H1 (cell line): ENCODE data around the gene UCN3. TPM values are rescaled to one million over a fixed set of nuclear protein-coding genes. Genes with fewer than 3 reads are reported as not detected.

ENCODE experiments used
- CTCF ChIA-PET: fragments of 300-600 bp; sonication (Branson Sonifier 250); formaldehyde crosslinking; loops from one replicate; lab custom pipeline; 2021; ENCODE audit not compliant: partially characterized antibody; lab: Charles Lee
- POLR2A ChIA-PET: fragments of 300-600 bp; sonication (Branson Sonifier 250); formaldehyde crosslinking; loops from one replicate; lab custom pipeline; 2021; ENCODE audit warnings: inconsistent platforms; ENCODE audit not compliant: partially characterized antibody; lab: Charles Lee
- DNase-seq, 2 experiments: peaks; one replicate each; pipeline versions ENCODE4 v3.0.0 to v3.0.0-alpha.2; 2010 to 2022; ENCODE audit warnings: low spot score in 2 of 2, low read depth in 1 of 2, mixed read lengths in 1 of 2
- FAIRE-seq: peaks from 2 replicates; lab custom pipeline; 2011; peaks lifted over from hg19 to GRCh38; lab: Jason Lieb, UNC
- H2AFZ ChIP-seq: 2 replicates; pipeline ENCODE4 v1.8.1; 2012; ENCODE audit warnings: low read length, inconsistent platforms
- H2AK5ac ChIP-seq: 2 replicates; pipeline ENCODE4 v1.6.1; 2013; ENCODE audit warnings: low read depth, low read length
- H2BK120ac ChIP-seq: replicated peaks from 2 replicates; pipeline ENCODE3; 2013; ENCODE audit warnings: low read depth, low read length, inconsistent platforms
- H2BK12ac ChIP-seq: 2 replicates; pipeline ENCODE4 v1.6.1; 2013; ENCODE audit warnings: low read depth, low read length
- H2BK15ac ChIP-seq: 2 replicates; pipeline ENCODE4 v1.6.1; 2013; ENCODE audit warnings: low read length
- H2BK20ac ChIP-seq: 2 replicates; pipeline ENCODE4 v1.6.1; 2013; ENCODE audit warnings: low read length
- H2BK5ac ChIP-seq: 2 replicates; pipeline ENCODE4 v1.6.1; 2013; ENCODE audit warnings: low read depth, low read length
- H3K14ac ChIP-seq: 2 replicates; pipeline ENCODE4 v1.6.1; 2013; ENCODE audit warnings: inconsistent platforms; ENCODE audit not compliant: insufficient read length
- H3K18ac ChIP-seq: 2 replicates; pipeline ENCODE4 v1.6.1; 2013; ENCODE audit warnings: low read length; ENCODE audit errors: extremely low read depth
- H3K23ac ChIP-seq: 2 replicates; pipeline ENCODE4 v1.6.1; 2013; ENCODE audit warnings: inconsistent platforms; ENCODE audit not compliant: insufficient read length
- H3K23me2 ChIP-seq: 2 replicates; pipeline ENCODE4 v1.6.1; 2013; ENCODE audit warnings: low read depth, low read length
- H3K27ac ChIP-seq: 2 replicates; pipeline ENCODE4 v1.6.1; 2011; ENCODE audit warnings: low read depth, low read length, inconsistent platforms
- H3K27me3 ChIP-seq, 4 experiments: replicated peaks in 1 of 4; 1 replicate in 1 of 4; 2 replicates in 3 of 4; pipeline versions ENCODE4 v1.6.1 to v1.8.1; 2011 to 2013; ENCODE audit warnings: low read length in 3 of 4, mild to moderate bottlenecking in 3 of 4, inconsistent platforms in 2 of 4, mixed read lengths in 2 of 4, moderate library complexity in 1 of 4; ENCODE audit not compliant: control insufficient read depth in 3 of 4, insufficient read depth in 3 of 4; ENCODE audit errors: extremely low read depth in 1 of 4
- H3K36me3 ChIP-seq, 4 experiments: 2 replicates each; pipeline versions ENCODE4 v1.6.1 to v1.8.1; 2011 to 2013; ENCODE audit warnings: mild to moderate bottlenecking in 4 of 4, low read length in 3 of 4, moderate library complexity in 2 of 4, control low read depth in 1 of 4, inconsistent platforms in 1 of 4; ENCODE audit not compliant: insufficient read depth in 4 of 4, control insufficient read depth in 2 of 4
- H3K4ac ChIP-seq: replicated peaks from 2 replicates; pipeline ENCODE3; 2013; ENCODE audit warnings: low read length, low read depth, mixed read lengths, inconsistent platforms; ENCODE audit not compliant: insufficient read length
- H3K4me1 ChIP-seq, 4 experiments: replicated peaks in 1 of 4; 1 replicate in 1 of 4; 2 replicates in 3 of 4; pipeline versions ENCODE4 v1.6.1 to v1.8.1; 2011 to 2013; ENCODE audit warnings: low read length in 3 of 4, inconsistent platforms in 2 of 4, mixed read lengths in 1 of 4; ENCODE audit not compliant: insufficient read depth in 4 of 4, control insufficient read depth in 3 of 4
- H3K4me2 ChIP-seq, 2 experiments: 2 replicates each; pipeline versions ENCODE4 v1.6.1 to v1.8.1; 2011 to 2013; ENCODE audit warnings: low read depth in 2 of 2, low read length in 2 of 2, control low read depth in 1 of 2, inconsistent platforms in 1 of 2, mild to moderate bottlenecking in 1 of 2; ENCODE audit not compliant: insufficient read depth in 1 of 2
- H3K4me3 ChIP-seq, 4 experiments: fragments of 200-600, 300-600 bp in 1 of 4; sonication (generic), shearing (Covaris generic), sonication (Bioruptor Twin) in 1 of 4; 2 replicates each; pipeline versions ENCODE4 v1.5.1 to v1.8.1; 2011 to 2016; ENCODE audit warnings: low read length in 4 of 4, low read depth in 3 of 4, control low read depth in 2 of 4, inconsistent platforms in 2 of 4, mild to moderate bottlenecking in 2 of 4, mixed read lengths in 1 of 4, moderate library complexity in 1 of 4; ENCODE audit not compliant: insufficient read depth in 2 of 4; ENCODE audit errors: extremely low read depth in 1 of 4
- H3K56ac ChIP-seq: replicated peaks from 2 replicates; pipeline ENCODE3; 2013; ENCODE audit warnings: low read depth, mild to moderate bottlenecking, mixed read lengths, low read length, inconsistent platforms; ENCODE audit not compliant: insufficient read length
- H3K79me1 ChIP-seq: 2 replicates; pipeline ENCODE4 v1.6.1; 2013; ENCODE audit warnings: low read depth, low read length, control low read depth
- H3K79me2 ChIP-seq, 2 experiments: 2 replicates each; pipeline versions ENCODE4 v1.6.1 to v1.8.1; 2012 to 2013; ENCODE audit warnings: low read length in 2 of 2, mild to moderate bottlenecking in 2 of 2, inconsistent platforms in 1 of 2; ENCODE audit not compliant: insufficient read depth in 2 of 2, control insufficient read depth in 1 of 2
- H3K9ac ChIP-seq, 4 experiments: replicated peaks in 1 of 4; 1 replicate in 1 of 4; 2 replicates in 3 of 4; pipeline versions ENCODE4 v1.6.1 to v1.8.1; 2011 to 2013; ENCODE audit warnings: low read depth in 3 of 4, low read length in 3 of 4, control low read depth in 2 of 4, mild to moderate bottlenecking in 2 of 4, moderate library complexity in 2 of 4, inconsistent platforms in 1 of 4; ENCODE audit errors: extremely low read depth in 1 of 4
- H3K9me3 ChIP-seq, 2 experiments: 2 replicates each; pipeline versions ENCODE4 v1.6.1 to v1.8.1; 2012 to 2013; ENCODE audit warnings: mild to moderate bottlenecking in 2 of 2, moderate library complexity in 2 of 2, control low read depth in 1 of 2, inconsistent platforms in 1 of 2, low read depth in 1 of 2, low read length in 1 of 2, mixed read lengths in 1 of 2; ENCODE audit not compliant: insufficient read depth in 2 of 2
- H4K20me1 ChIP-seq, 2 experiments: replicated peaks in 1 of 2; 2 replicates each; pipeline versions ENCODE3 to v1.8.1; 2011 to 2013; ENCODE audit warnings: inconsistent platforms in 2 of 2, low read length in 2 of 2, mild to moderate bottlenecking in 1 of 2; ENCODE audit not compliant: insufficient read depth in 2 of 2, control insufficient read depth in 1 of 2
- H4K5ac ChIP-seq: 2 replicates; pipeline ENCODE4 v1.6.1; 2013; ENCODE audit warnings: low read length, low read depth, mixed read lengths, inconsistent platforms; ENCODE audit not compliant: insufficient read length
- H4K8ac ChIP-seq: 2 replicates; pipeline ENCODE4 v1.8.0; 2013; ENCODE audit warnings: mild to moderate bottlenecking, moderate library complexity, low read length, inconsistent platforms; ENCODE audit not compliant: insufficient read depth; ENCODE audit errors: extremely low read depth
- H4K91ac ChIP-seq: replicated peaks from 2 replicates; pipeline ENCODE3; 2013; ENCODE audit warnings: low read length, mixed read lengths, inconsistent platforms; ENCODE audit not compliant: insufficient read length
- BACH1 ChIP-seq: IDR thresholded peaks from 2 replicates; pipeline ENCODE4 v1.6.1; 2012; ENCODE audit warnings: low read length, improper control_type of control experiment
- CHD2 ChIP-seq: IDR thresholded peaks from 2 replicates; pipeline ENCODE4 v1.6.1; 2012; ENCODE audit warnings: low read length, improper control_type of control experiment
- HDAC2 ChIP-seq, 2 experiments: fragments of 300-600 bp in 1 of 2; sonication (generic) in 1 of 2; IDR thresholded peaks; 2 replicates each; pipeline ENCODE4 v1.6.1; 2011 to 2012; ENCODE audit warnings: low read depth in 2 of 2, low read length in 2 of 2, mild to moderate bottlenecking in 2 of 2, moderate library complexity in 2 of 2, borderline replicate concordance in 1 of 2, inconsistent platforms in 1 of 2
- NANOG ChIP-seq: IDR thresholded peaks from 2 replicates; pipeline ENCODE4 v1.6.1; 2011; ENCODE audit warnings: low read length, low read depth, mild to moderate bottlenecking, inconsistent platforms; ENCODE audit not compliant: insufficient read depth, poor library complexity, severe bottlenecking
- POU5F1 ChIP-seq: IDR thresholded peaks from 2 replicates; pipeline ENCODE4 v1.6.1; 2011; ENCODE audit warnings: low read depth, mild to moderate bottlenecking, low read length, moderate library complexity
- RFX5 ChIP-seq: IDR thresholded peaks from 2 replicates; pipeline ENCODE4 v1.6.1; 2011; ENCODE audit warnings: low read depth, low read length, improper control_type of control experiment, borderline replicate concordance
- RXRA ChIP-seq: IDR thresholded peaks from 2 replicates; pipeline ENCODE4 v1.6.1; 2011; ENCODE audit warnings: low read depth, mild to moderate bottlenecking, low read length, moderate library complexity; ENCODE audit not compliant: insufficient read depth
- SRF ChIP-seq: IDR thresholded peaks from 2 replicates; pipeline ENCODE4 v1.6.1; 2011; ENCODE audit warnings: mild to moderate bottlenecking, low read depth, low read length, moderate library complexity
- TBP ChIP-seq: IDR thresholded peaks from 2 replicates; pipeline ENCODE4 v1.6.1; 2011; ENCODE audit warnings: low read depth, low read length, improper control_type of control experiment
- ZNF274 ChIP-seq: IDR thresholded peaks from 2 replicates; pipeline ENCODE4 v1.7.0; 2012; ENCODE audit warnings: low read length, borderline replicate concordance; ENCODE audit errors: extremely low read depth
- WGBS, 2 experiments: shearing (Covaris generic) in 1 of 2; methylation state at CpG; one replicate each; pipeline versions ENCODE4 v1.1.6 to v1.1.7; 2013 to 2015; ENCODE audit warnings: low lambda C conversion rate in 2 of 2, mixed read lengths in 2 of 2, inconsistent platforms in 1 of 2, low coverage in 1 of 2, missing lambda C conversion rate in 1 of 2; ENCODE audit not compliant: insufficient replicate concordance in 2 of 2, insufficient coverage in 1 of 2, insufficient read length in 1 of 2; ENCODE audit errors: extremely low coverage in 1 of 2, missing lambda C conversion rate in 1 of 2; 5-methylcytosine and 5-hydroxymethylcytosine counted together
- polyA plus RNA-seq, 7 experiments: library from polyadenylated mRNA; depleted of rRNA in 3 of 7; stranded (reverse) in 5 of 7; unstranded in 2 of 7; fragments of >200 nt in 5 of 7; fragments of 200-250 nt in 2 of 7; gene quantifications; 1 replicate in 5 of 7; 2 replicates in 1 of 7; 4 replicates in 1 of 7; pipeline versions ENCODE4 v1.2.1 to v1.2.3, GENCODE V29; 2011 to 2013; ENCODE audit warnings: missing spikeins in 2 of 7, mixed read lengths in 2 of 7
- total RNA-seq: library from RNA; stranded (reverse); fragmentation: NEBNext Ultra II Directional; extraction: Animal tissue kit (Norgen Biotek cat#: 25700); gene quantifications from 2 replicates; pipeline ENCODE4 v1.2.1, GENCODE V29; 2021
- TF ChIP-seq, protein P1 (sequence below): IDR thresholded peaks from 2 replicates; pipeline ENCODE4 v1.6.1; 2012; ENCODE audit warnings: inconsistent platforms
- TF ChIP-seq, protein P2 (sequence below): IDR thresholded peaks from 2 replicates; pipeline ENCODE4 v1.6.1; 2012; ENCODE audit warnings: inconsistent platforms

Gene UCN3
- total and polyA plus RNA-seq, 2 of the 8 experiments (the other 6 are each of a cell fraction or from before 2014, with no cell fraction given): not detected

DNA sequence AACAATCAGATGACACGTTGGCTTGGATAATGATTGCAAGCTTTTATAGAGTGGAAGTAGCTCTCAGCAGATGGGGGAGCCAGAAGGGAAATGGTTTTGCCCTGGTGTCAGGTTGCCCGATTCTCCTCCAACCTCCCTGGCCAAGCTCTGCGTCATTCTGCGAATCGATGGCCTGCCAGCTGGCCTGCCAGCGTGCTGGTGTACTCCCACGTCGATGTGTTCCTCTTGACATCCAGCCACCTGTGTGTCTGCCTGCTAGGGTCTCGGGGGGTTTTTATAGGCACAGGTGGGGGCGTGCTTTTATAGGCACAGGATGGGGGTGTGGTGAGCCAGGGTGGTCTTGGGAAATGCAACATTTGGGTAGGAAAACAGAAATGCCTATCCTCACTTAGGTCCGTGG lies 52.2 kb downstream of the UCN3 start:
- H2BK20ac ChIP-seq: no peak overlapping the region
- no peak overlapping the region for H4K5ac ChIP-seq
- no peak overlapping the region for H3K27ac ChIP-seq
- WGBS, 2 experiments: 23% methylated on average over 11 of the region's 11 CpGs; no CpG with 5 or more reads in 1 of the 2 experiments
- peaks cover 5% of the 10 kb centered on the region; the same call in 1 of the 2 replicates for H3K79me1 ChIP-seq
- H4K91ac ChIP-seq: no peak overlapping the region
- peak overlapping the region in 3 of 4 experiments; percentile 5 to 35 (median 20); a peak in 5 of 8 replicates for H3K4me3 ChIP-seq
- H2BK5ac ChIP-seq: no peak overlapping the region
- no peak overlapping the region for H2BK12ac ChIP-seq
- peak overlapping the region; percentile 57 to 86 for H3K4me2 ChIP-seq
- peak; percentile 42 for FAIRE-seq
- H3K9ac ChIP-seq: no peak overlapping the region; a peak in 1 of 7 replicates
- peak overlapping the region; percentile 35; the same call in 1 of the 2 replicates for H4K8ac ChIP-seq
- peaks cover 4 to 13% (median 7%) of the 10 kb centered on the region in 4 experiments for H3K4me1 ChIP-seq
- H3K56ac ChIP-seq: no peak overlapping the region
- no peaks in the 10 kb centered on the region for H3K9me3 ChIP-seq
- ChIA-PET CTCF (interaction anchor here (0.7 to 1.6 kb wide), 6 partner anchors 16 to 567 kb away, joined by 3 to 4 read pairs (median 3); no protein-coding TSS in a partner anchor), POLR2A (interaction anchor here (0.7 to 1.8 kb wide), 3 partner anchors 17 to 78 kb away, joined by 3 to 5 read pairs (median 4); no protein-coding TSS in a partner anchor)
- no peak overlapping the region for H2BK15ac ChIP-seq
- peak in 1 of 2 experiments; percentile 58 for DNase-seq
- peaks cover 4% of the 10 kb centered on the region for H3K23me2 ChIP-seq
- no peak overlapping the region for H2BK120ac ChIP-seq
- H3K79me2 ChIP-seq: peaks cover 21 to 91% of the 10 kb centered on the region in 2 experiments
- no peak overlapping the region for H2AFZ ChIP-seq
- peaks cover 5 to 6% of the 10 kb centered on the region in 2 experiments for H4K20me1 ChIP-seq
- H3K18ac ChIP-seq: no peak overlapping the region
- H2AK5ac ChIP-seq: peak overlapping the region; percentile 76; the same call in 1 of the 2 replicates
- no peak overlapping the region for H3K4ac ChIP-seq
- H3K27me3 ChIP-seq: no peaks in the 10 kb centered on the region
- no peak overlapping the region for H3K23ac ChIP-seq
- H3K36me3 ChIP-seq: no peaks in the 10 kb centered on the region
- no peak overlapping the region for H3K14ac ChIP-seq
- TF ChIP-seq ZNF274 (no peak), POU5F1 (no peak), BACH1 (no peak), RXRA (no peak), RFX5 (no peak), CHD2 (no peak), NANOG (no peak), SRF (no peak), HDAC2 (IDR thresholded peaks at IDR 0.05; ENCODE audit: borderline replicate concordance in 1 of 2, low read depth in 2 of 2, low read length in 2 of 2) (no peak), TBP (0 out of 2 replicates have a peak, but pooled peaks have one; percentile 51)
- TF ChIP-seq, protein P1, sequence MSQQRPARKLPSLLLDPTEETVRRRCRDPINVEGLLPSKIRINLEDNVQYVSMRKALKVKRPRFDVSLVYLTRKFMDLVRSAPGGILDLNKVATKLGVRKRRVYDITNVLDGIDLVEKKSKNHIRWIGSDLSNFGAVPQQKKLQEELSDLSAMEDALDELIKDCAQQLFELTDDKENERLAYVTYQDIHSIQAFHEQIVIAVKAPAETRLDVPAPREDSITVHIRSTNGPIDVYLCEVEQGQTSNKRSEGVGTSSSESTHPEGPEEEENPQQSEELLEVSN: no peak
- TF ChIP-seq, protein P2, sequence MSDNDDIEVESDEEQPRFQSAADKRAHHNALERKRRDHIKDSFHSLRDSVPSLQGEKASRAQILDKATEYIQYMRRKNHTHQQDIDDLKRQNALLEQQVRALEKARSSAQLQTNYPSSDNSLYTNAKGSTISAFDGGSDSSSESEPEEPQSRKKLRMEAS: peak; percentile 44
